Lung (tissue), 16 donors: ENCODE results near the gene TCHP. TPM values are rescaled to one million over a fixed set of nuclear protein-coding genes. Genes with fewer than 3 reads are reported as not detected.
"Not testable (repeated sequence)": the region's sequence is repeated elsewhere in the genome, so short reads cannot be mapped to it uniquely, and the experiment has no call there.

Experiments used
- ATAC-seq: fragments of 200-7000 bp; cut with Tn5 transposase; one replicate; pipeline ENCODE4 v1.9.1; 2020; ENCODE audit warnings: moderate number of reproducible peaks; ENCODE audit not compliant: insufficient read depth, low FRiP score
- DNase-seq, 3 donors: peaks; one replicate each; pipeline ENCODE4 v3.0.0-alpha.2; 2013 to 2017
- H3K27ac ChIP-seq, 2 donors: one replicate each; pipeline ENCODE4 v1.5.1; 2013; ENCODE audit warnings: mild to moderate bottlenecking in 2 of 2, moderate library complexity in 2 of 2, control low read depth in 1 of 2, inconsistent platforms in 1 of 2, low read depth in 1 of 2, low read length in 1 of 2
- H3K27me3 ChIP-seq, 3 donors: one replicate each; pipeline ENCODE4 v1.5.1; 2013; ENCODE audit warnings: low read length in 2 of 3; ENCODE audit not compliant: control insufficient read depth in 3 of 3, insufficient read depth in 3 of 3
- H3K36me3 ChIP-seq, 4 donors: one replicate each; pipeline ENCODE4 v1.5.1; 2013; ENCODE audit warnings: low read length in 4 of 4, mild to moderate bottlenecking in 1 of 4, moderate library complexity in 1 of 4; ENCODE audit not compliant: control insufficient read depth in 4 of 4, insufficient read depth in 4 of 4
- H3K4me1 ChIP-seq, 5 donors: one replicate each; pipeline ENCODE4 v1.5.1; 2013; ENCODE audit warnings: low read length in 5 of 5, mild to moderate bottlenecking in 2 of 5, moderate library complexity in 1 of 5; ENCODE audit not compliant: control insufficient read depth in 5 of 5, insufficient read depth in 5 of 5
- H3K4me3 ChIP-seq: one replicate; pipeline ENCODE4 v1.5.1; 2013; ENCODE audit warnings: mild to moderate bottlenecking, control low read depth, moderate library complexity
- H3K9ac ChIP-seq, 2 donors: one replicate each; pipeline ENCODE4 v1.5.1; 2013; ENCODE audit warnings: low read length in 2 of 2, control low read depth in 1 of 2; ENCODE audit not compliant: insufficient read depth in 1 of 2
- H3K9me3 ChIP-seq, 4 donors: one replicate each; pipeline ENCODE4 v1.5.1; 2013; ENCODE audit warnings: low read length in 3 of 4, mild to moderate bottlenecking in 1 of 4, moderate library complexity in 1 of 4; ENCODE audit not compliant: control insufficient read depth in 4 of 4, insufficient read depth in 3 of 4
- WGBS, 2 donors: extraction: QIAGEN DNeasy Blood & Tissue Kit; methylation state at CpG; one replicate each; pipeline ENCODE4 v1.1.7; 2013; 5-methylcytosine and 5-hydroxymethylcytosine counted together
- long read RNA-seq, 5 donors: transcript quantifications; one replicate each; lab custom pipeline, GENCODE V29; 2026
- polyA plus RNA-seq, 2 donors: library from polyadenylated mRNA; stranded (reverse); fragments of 200-250 nt; gene quantifications; one replicate each; pipeline ENCODE4 v1.2.1, GENCODE V29; 2013
- total RNA-seq, 2 donors: library from RNA; depleted of rRNA in 1 of 2; stranded (reverse); fragments of >200 nt in 1 of 2; gene quantifications; one replicate each; pipeline ENCODE4 v1.2.1, GENCODE V29; 2014 to 2021
- TF ChIP-seq, protein P1 (sequence below): IDR thresholded peaks from 2 replicates; pipeline ENCODE4 v1.5.1; 2012; ENCODE audit warnings: mild to moderate bottlenecking; ENCODE audit errors: control extremely low read depth, extremely low read depth
- donor health status: control.
- donor health status: control.
- donor health status: Bipolar disorder and iron deficiency.
- donor health status: healthy.
- donor health status: DM: yes; HTN: yes; CAD: no.

Gene TCHP, protein sequence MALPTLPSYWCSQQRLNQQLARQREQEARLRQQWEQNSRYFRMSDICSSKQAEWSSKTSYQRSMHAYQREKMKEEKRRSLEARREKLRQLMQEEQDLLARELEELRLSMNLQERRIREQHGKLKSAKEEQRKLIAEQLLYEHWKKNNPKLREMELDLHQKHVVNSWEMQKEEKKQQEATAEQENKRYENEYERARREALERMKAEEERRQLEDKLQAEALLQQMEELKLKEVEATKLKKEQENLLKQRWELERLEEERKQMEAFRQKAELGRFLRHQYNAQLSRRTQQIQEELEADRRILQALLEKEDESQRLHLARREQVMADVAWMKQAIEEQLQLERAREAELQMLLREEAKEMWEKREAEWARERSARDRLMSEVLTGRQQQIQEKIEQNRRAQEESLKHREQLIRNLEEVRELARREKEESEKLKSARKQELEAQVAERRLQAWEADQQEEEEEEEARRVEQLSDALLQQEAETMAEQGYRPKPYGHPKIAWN
- total RNA-seq (10 to 100 TPM; 13.2 to 17.5 TPM), polyA plus RNA-seq (10 to 100 TPM; 10.4 to 10.8 TPM)
- long read RNA-seq, donor 1, partial matches to known transcripts, result 6 of 9 reads
- long read RNA-seq, donor 1, other reads (novel, unspliced or antisense), result 0 of 9 reads
- long read RNA-seq, donor 2, partial matches to known transcripts, result 0 of 1 reads
- long read RNA-seq, donor 2, other reads (novel, unspliced or antisense), result 0 of 1 reads
- long read RNA-seq, donor 3, partial matches to known transcripts, result 0 of 2 reads
- long read RNA-seq, donor 3, other reads (novel, unspliced or antisense), result 0 of 2 reads
- long read RNA-seq, donor 4, partial matches to known transcripts, result 0 of 1 reads
- long read RNA-seq, donor 4, other reads (novel, unspliced or antisense), result 0 of 1 reads
- long read RNA-seq, donor 5, partial matches to known transcripts, result 0 of 8 reads
- long read RNA-seq, donor 5, other reads (novel, unspliced or antisense), result 0 of 8 reads

DNA sequence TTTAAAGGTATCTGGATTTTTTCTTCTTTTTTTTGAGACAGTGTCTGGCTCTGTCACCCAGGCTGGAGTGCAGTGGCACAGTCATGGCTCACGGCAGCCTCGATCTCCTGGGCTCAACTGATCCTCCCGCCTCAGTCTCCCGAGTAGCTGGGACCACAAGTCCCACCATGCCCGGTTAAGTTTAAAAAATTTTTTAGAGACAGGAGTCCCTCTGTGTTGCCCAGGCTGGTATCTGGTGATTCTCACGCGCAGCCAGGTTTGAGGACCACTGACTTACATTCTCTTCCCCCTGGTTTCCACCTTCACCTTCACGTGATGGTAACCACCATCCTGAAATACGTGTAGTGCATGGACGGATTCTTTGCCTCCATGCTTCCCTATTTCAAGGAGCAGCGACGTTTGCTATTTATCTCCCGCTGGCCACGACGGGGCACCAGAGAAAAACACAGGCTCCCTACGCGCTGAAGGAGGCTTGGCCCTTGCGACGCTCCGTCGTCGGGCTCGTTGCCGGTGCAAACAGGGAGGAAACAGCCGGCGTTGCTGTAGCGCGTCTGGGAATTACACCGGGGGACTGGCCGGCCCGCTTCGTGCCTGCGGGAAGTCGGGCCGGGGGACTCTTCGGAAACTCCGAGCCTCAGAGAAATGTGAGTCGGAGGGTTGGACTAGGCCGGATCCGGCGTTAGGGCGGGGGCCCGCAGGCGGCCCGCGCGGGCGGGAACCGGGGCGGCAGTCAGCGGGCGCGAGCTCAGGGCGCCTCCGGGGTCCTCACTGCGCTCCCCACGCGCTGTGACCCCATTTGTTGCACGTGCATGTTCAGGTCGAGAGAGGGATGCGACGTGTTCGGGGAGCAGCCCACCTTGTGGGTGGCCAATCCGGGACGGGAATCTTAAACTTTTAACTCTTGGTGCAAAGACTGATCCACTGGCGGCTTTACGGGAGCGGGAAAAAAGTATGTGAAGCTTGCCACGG lies at the start of gene TCHP:
TSS of gene TCHP (plus strand) at position 492 of the 969 bp plus-strand sequence. CDS start 2,753 bp downstream, outside the sequence.
- Histone ChIP-seq H3K36me3 (peaks cover 6 to 16% (median 13%) of the 10 kb centered on the region in 4 donors), H3K27me3 (no peaks in the 10 kb centered on the region), H3K9me3 (no peaks in the 10 kb centered on the region), H3K4me1 (peaks cover 0 to 14% (median 4%) of the 10 kb centered on the region in 5 donors), H3K9ac (peak within 1 kb of the TSS; percentile 68 to 70), H3K27ac (peak within 1 kb of the TSS; percentile 83 to 89), H3K4me3 (peak within 1 kb of the TSS; percentile 83)
- peak; percentile 98 for ATAC-seq
- peak; percentile 91 to 95 (median 94) for DNase-seq
- TF ChIP-seq, protein P1, sequence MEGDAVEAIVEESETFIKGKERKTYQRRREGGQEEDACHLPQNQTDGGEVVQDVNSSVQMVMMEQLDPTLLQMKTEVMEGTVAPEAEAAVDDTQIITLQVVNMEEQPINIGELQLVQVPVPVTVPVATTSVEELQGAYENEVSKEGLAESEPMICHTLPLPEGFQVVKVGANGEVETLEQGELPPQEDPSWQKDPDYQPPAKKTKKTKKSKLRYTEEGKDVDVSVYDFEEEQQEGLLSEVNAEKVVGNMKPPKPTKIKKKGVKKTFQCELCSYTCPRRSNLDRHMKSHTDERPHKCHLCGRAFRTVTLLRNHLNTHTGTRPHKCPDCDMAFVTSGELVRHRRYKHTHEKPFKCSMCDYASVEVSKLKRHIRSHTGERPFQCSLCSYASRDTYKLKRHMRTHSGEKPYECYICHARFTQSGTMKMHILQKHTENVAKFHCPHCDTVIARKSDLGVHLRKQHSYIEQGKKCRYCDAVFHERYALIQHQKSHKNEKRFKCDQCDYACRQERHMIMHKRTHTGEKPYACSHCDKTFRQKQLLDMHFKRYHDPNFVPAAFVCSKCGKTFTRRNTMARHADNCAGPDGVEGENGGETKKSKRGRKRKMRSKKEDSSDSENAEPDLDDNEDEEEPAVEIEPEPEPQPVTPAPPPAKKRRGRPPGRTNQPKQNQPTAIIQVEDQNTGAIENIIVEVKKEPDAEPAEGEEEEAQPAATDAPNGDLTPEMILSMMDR, result peak; percentile 46
- 2% methylated on average over 69 of the region's 69 CpGs for WGBS, 2 donors

DNA sequence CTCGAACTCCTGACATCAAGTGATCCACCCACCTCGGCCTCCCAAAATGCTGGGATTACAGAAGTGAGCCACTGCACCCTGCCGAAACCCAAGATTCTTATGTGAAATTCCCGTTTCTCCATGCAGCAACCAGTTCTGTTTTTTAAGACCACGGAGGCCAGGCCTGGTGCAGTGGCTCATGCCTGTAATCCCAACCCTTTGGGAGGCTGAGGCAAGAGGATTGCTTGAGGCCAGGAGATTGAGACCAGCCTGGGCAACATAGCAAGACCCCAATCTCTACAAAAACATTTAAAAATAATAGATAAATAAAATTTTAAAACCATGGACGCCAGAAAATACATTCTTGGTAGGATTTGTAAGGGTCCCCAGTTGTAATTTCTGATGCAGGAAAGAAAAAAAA lies 49.6 kb upstream of the TCHP start:
- not testable (repeated sequence) for ATAC-seq, H3K27ac ChIP-seq, H3K4me1 ChIP-seq, DNase-seq, H3K4me3 ChIP-seq, H3K9me3 ChIP-seq, H3K27me3 ChIP-seq, H3K9ac ChIP-seq
- H3K36me3 ChIP-seq, result peaks cover 7 to 15% (median 12%) of the 10 kb centered on the region in 4 donors
- 70 to 84% methylated on average over 6 of the region's 6 CpGs for WGBS, 2 donors

DNA sequence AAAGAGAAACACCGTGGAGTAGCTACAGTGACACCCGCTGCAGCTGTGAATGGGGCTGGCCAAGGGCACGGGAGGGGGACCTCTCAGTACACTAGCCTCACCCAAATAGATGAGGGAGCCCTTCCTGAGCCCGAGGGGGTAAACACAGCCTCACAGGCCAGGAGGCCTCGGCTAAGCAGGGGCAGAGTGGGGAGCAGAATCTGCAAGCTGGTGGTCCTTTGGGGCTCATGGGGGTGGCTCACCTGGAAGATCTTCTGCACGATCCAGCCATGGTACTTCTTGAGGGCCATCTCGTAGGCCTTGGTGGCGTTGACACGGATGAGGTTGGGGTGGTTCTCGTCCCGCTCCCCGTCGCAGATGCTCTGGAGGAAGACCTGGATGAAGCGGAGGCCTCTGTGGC lies 44.7 kb upstream of the TCHP start:
- no peak overlapping the region for H3K9ac ChIP-seq
- no peak overlapping the region for H3K27ac ChIP-seq
- TF ChIP-seq, protein P1, result no peak
- ATAC-seq, result no peak
- H3K4me3 ChIP-seq, result no peak overlapping the region
- WGBS, 2 donors, result 94 to 95% methylated on average over 14 of the region's 14 CpGs
- H3K27me3 ChIP-seq, result no peaks in the 10 kb centered on the region
- no peak for DNase-seq
- H3K4me1 ChIP-seq, result no peaks in the 10 kb centered on the region
- no peaks in the 10 kb centered on the region for H3K9me3 ChIP-seq
- H3K36me3 ChIP-seq, result peaks cover 10 to 40% (median 19%) of the 10 kb centered on the region in 4 donors
